ENCODE data around the gene NEK7.
"Not testable (repeated sequence)": the region's sequence is repeated elsewhere in the genome, so short reads cannot be mapped to it uniquely, and the experiment has no call there.

Gene NEK7

DNA sequence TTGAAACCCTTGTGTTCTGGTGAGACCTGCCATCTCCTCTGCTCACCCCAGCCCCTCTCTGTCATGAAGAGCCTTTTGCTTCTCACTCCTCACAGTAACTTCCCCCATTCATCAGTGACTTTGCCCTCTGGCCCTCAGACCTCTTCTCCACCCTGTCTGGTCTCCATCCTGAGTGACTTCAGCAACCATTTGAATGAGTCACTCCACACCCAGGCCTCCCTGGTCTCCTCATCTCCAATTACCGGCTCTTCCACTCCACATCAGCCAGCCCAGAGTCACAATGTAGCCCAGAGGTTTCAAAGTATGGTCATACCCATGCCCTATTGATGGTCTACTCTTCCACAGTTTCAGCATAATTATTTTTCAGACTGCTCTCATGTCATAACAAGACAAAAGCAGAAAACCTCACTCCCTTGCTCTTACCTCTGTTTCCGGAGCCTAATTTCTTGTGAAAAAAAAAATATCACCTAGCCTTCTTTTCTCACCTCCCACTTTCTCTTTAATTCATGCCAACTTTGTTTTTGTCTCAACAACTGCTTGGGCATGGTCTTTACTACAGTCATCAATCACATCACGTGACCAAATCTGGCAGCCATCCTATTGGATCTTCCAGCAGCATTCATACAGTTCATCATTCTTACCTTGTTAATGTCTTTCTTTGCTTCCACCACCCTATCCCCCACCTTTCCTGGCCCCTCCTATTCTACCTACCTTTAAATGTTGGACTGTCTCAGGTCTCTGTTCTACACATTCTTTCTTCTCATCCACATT is 35.6 kb upstream of the NEK7 start:
- no peaks in the 10 kb centered on the region for H3K4me1 ChIP-seq (ENCODE audit: control insufficient read depth, insufficient read depth, low read length, poor library complexity, severe bottlenecking)
- H3K36me3 ChIP-seq (ENCODE audit: control insufficient read depth, insufficient read depth, low read length), result no peaks in the 10 kb centered on the region
- no peak overlapping the region for H3K27ac ChIP-seq (ENCODE audit: insufficient read depth, low read length, poor library complexity, severe bottlenecking)
- H3K27me3 ChIP-seq (replicated peaks; ENCODE audit: control insufficient read depth, insufficient read depth, low read length, poor library complexity, severe bottlenecking), result no peaks in the 10 kb centered on the region
- H3K9me3 ChIP-seq (ENCODE audit: control insufficient read depth, low read length), result no peaks in the 10 kb centered on the region
- no peak for DNase-seq
- no peak overlapping the region for H3K4me3 ChIP-seq (ENCODE audit: insufficient read depth, low read depth, low read length, poor library complexity, severe bottlenecking)

GRCh38 chr1:198122693-198123092 is 34.1 kb upstream of the NEK7 start:
- H3K4me1 ChIP-seq (ENCODE audit: control insufficient read depth, insufficient read depth, low read length, poor library complexity, severe bottlenecking), result no peaks in the 10 kb centered on the region
- no peak for DNase-seq
- H3K9me3 ChIP-seq (ENCODE audit: control insufficient read depth, low read length), result no peaks in the 10 kb centered on the region
- no peaks in the 10 kb centered on the region for H3K27me3 ChIP-seq (replicated peaks; ENCODE audit: control insufficient read depth, insufficient read depth, low read length, poor library complexity, severe bottlenecking)
- H3K4me3 ChIP-seq (ENCODE audit: insufficient read depth, low read depth, low read length, poor library complexity, severe bottlenecking), result no peak overlapping the region
- H3K36me3 ChIP-seq (ENCODE audit: control insufficient read depth, insufficient read depth, low read length), result no peaks in the 10 kb centered on the region
- H3K27ac ChIP-seq (ENCODE audit: insufficient read depth, low read length, poor library complexity, severe bottlenecking), result no peak overlapping the region

DNA sequence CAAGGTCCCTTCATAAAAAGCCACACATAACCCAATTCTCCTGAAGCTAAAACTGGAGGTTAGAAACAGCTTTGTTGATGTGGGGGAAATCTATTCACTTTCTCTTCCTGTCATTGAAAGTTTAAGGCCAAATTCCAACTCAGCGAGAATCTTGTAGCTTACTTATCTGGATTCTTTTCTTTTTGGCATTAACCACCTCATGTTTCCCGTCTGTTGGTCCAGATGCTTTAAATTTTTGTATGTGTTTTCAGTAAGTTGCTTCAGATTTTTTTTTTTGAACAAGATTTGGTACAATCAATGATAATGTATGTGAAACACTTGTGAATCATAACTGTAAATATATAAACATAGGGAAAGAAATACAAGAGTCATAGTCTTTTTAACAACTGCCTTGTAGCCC is 33.7 kb upstream of the NEK7 start:
- no peaks in the 10 kb centered on the region for H3K4me1 ChIP-seq (ENCODE audit: control insufficient read depth, insufficient read depth, low read length, poor library complexity, severe bottlenecking)
- DNase-seq, result no peak
- no peaks in the 10 kb centered on the region for H3K27me3 ChIP-seq (replicated peaks; ENCODE audit: control insufficient read depth, insufficient read depth, low read length, poor library complexity, severe bottlenecking)
- H3K27ac ChIP-seq (ENCODE audit: insufficient read depth, low read length, poor library complexity, severe bottlenecking), result no peak overlapping the region
- H3K36me3 ChIP-seq (ENCODE audit: control insufficient read depth, insufficient read depth, low read length), result no peaks in the 10 kb centered on the region
- H3K4me3 ChIP-seq (ENCODE audit: insufficient read depth, low read depth, low read length, poor library complexity, severe bottlenecking), result no peak overlapping the region
- no peaks in the 10 kb centered on the region for H3K9me3 ChIP-seq (ENCODE audit: control insufficient read depth, low read length)

GRCh38 chr1:198124673-198125072 is 32.1 kb upstream of the NEK7 start:
- no peaks in the 10 kb centered on the region for H3K27me3 ChIP-seq (replicated peaks; ENCODE audit: control insufficient read depth, insufficient read depth, low read length, poor library complexity, severe bottlenecking)
- H3K4me1 ChIP-seq (ENCODE audit: control insufficient read depth, insufficient read depth, low read length, poor library complexity, severe bottlenecking), result no peaks in the 10 kb centered on the region
- H3K4me3 ChIP-seq (ENCODE audit: insufficient read depth, low read depth, low read length, poor library complexity, severe bottlenecking), result no peak overlapping the region
- no peak for DNase-seq
- H3K36me3 ChIP-seq (ENCODE audit: control insufficient read depth, insufficient read depth, low read length), result no peaks in the 10 kb centered on the region
- H3K27ac ChIP-seq (ENCODE audit: insufficient read depth, low read length, poor library complexity, severe bottlenecking), result no peak overlapping the region
- H3K9me3 ChIP-seq (ENCODE audit: control insufficient read depth, low read length), result no peaks in the 10 kb centered on the region

DNA sequence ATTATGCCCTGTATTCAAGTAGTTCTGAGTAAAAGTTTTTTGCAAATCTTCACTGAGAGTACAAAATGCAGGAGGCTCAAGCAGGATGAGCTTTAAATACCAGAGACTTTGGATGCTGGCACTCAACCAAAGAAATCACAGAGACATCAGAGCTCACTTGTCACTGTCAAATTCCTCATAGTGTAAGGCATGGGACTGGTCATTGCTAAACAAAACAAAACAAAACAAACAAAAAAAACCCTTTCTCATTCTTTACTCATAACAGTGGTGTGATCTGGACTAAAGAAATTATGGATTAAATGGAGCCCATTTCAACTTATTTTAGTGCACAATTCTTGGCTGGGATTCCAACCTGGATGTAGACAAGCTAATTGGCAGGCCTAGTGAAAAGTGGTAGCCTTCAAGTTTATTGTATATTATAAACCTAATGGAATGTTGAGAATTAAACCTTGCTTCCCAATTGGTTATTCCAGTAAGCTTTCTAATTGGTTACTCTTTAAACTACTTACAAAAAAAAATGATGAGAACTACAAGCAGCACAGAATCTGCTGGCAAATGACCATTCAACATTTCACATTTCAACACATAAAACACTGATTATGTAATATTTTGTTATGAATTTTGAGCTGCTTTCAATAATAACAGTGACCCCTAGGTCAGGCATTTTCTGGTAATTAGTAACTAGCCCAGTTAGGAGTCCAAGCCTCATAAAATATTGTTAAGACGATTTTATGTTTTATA is 30.6 kb upstream of the NEK7 start:
- H3K4me1 ChIP-seq (ENCODE audit: control insufficient read depth, insufficient read depth, low read length, poor library complexity, severe bottlenecking), result no peaks in the 10 kb centered on the region
- no peaks in the 10 kb centered on the region for H3K27me3 ChIP-seq (replicated peaks; ENCODE audit: control insufficient read depth, insufficient read depth, low read length, poor library complexity, severe bottlenecking)
- H3K27ac ChIP-seq (ENCODE audit: insufficient read depth, low read length, poor library complexity, severe bottlenecking), result no peak overlapping the region
- H3K4me3 ChIP-seq (ENCODE audit: insufficient read depth, low read depth, low read length, poor library complexity, severe bottlenecking), result no peak overlapping the region
- H3K9me3 ChIP-seq (ENCODE audit: control insufficient read depth, low read length), result no peaks in the 10 kb centered on the region
- DNase-seq, result no peak
- H3K36me3 ChIP-seq (ENCODE audit: control insufficient read depth, insufficient read depth, low read length), result no peaks in the 10 kb centered on the region

DNA sequence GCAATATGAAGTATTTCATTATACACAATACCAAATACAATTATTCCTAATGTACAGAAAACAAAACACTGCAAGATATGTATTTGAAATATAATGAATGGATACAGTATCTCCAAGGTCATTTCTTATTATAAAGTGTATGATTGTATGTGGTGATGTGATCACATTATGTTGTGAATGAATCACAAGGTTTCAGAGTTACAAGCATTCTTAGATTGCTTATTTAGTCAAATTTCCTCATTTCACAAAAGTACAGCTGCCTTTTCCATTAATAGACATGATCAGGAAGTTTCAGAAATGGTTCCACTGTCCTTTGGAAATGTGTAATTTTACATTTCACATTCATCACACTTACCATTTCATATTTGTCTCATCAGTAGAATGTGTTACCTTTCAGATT is 28.3 kb upstream of the NEK7 start:
- Histone ChIP-seq H3K4me1 (ENCODE audit: control insufficient read depth, insufficient read depth, low read length, poor library complexity, severe bottlenecking) (no peaks in the 10 kb centered on the region), H3K27me3 (replicated peaks; ENCODE audit: control insufficient read depth, insufficient read depth, low read length, poor library complexity, severe bottlenecking) (no peaks in the 10 kb centered on the region), H3K36me3 (ENCODE audit: control insufficient read depth, insufficient read depth, low read length) (no peaks in the 10 kb centered on the region), H3K27ac (ENCODE audit: insufficient read depth, low read length, poor library complexity, severe bottlenecking) (no peak overlapping the region), H3K9me3 (ENCODE audit: control insufficient read depth, low read length) (no peaks in the 10 kb centered on the region), H3K4me3 (ENCODE audit: insufficient read depth, low read depth, low read length, poor library complexity, severe bottlenecking) (no peak overlapping the region)
- DNase-seq, result no peak

GRCh38 chr1:198130053-198130452 is 26.7 kb upstream of the NEK7 start:
- DNase-seq; H3K9me3 ChIP-seq (ENCODE audit: control insufficient read depth, low read length); H3K27ac ChIP-seq (ENCODE audit: insufficient read depth, low read length, poor library complexity, severe bottlenecking); H3K36me3 ChIP-seq (ENCODE audit: control insufficient read depth, insufficient read depth, low read length); H3K4me1 ChIP-seq (ENCODE audit: control insufficient read depth, insufficient read depth, low read length, poor library complexity, severe bottlenecking); H3K4me3 ChIP-seq (ENCODE audit: insufficient read depth, low read depth, low read length, poor library complexity, severe bottlenecking); H3K27me3 ChIP-seq (replicated peaks; ENCODE audit: control insufficient read depth, insufficient read depth, low read length, poor library complexity, severe bottlenecking): not testable (repeated sequence)

GRCh38 chr1:198132060-198132781 is 24.6 kb upstream of the NEK7 start:
- H3K9me3 ChIP-seq (ENCODE audit: control insufficient read depth, low read length), result no peaks in the 10 kb centered on the region
- no peak overlapping the region for H3K27ac ChIP-seq (ENCODE audit: insufficient read depth, low read length, poor library complexity, severe bottlenecking)
- H3K4me3 ChIP-seq (ENCODE audit: insufficient read depth, low read depth, low read length, poor library complexity, severe bottlenecking), result no peak overlapping the region
- no peaks in the 10 kb centered on the region for H3K27me3 ChIP-seq (replicated peaks; ENCODE audit: control insufficient read depth, insufficient read depth, low read length, poor library complexity, severe bottlenecking)
- DNase-seq, result no peak
- no peaks in the 10 kb centered on the region for H3K36me3 ChIP-seq (ENCODE audit: control insufficient read depth, insufficient read depth, low read length)
- no peaks in the 10 kb centered on the region for H3K4me1 ChIP-seq (ENCODE audit: control insufficient read depth, insufficient read depth, low read length, poor library complexity, severe bottlenecking)

GRCh38 chr1:198134252-198134651 is 22.5 kb upstream of the NEK7 start:
- no peak for DNase-seq
- Histone ChIP-seq H3K36me3 (ENCODE audit: control insufficient read depth, insufficient read depth, low read length) (no peaks in the 10 kb centered on the region), H3K27ac (ENCODE audit: insufficient read depth, low read length, poor library complexity, severe bottlenecking) (no peak overlapping the region), H3K4me1 (ENCODE audit: control insufficient read depth, insufficient read depth, low read length, poor library complexity, severe bottlenecking) (no peaks in the 10 kb centered on the region), H3K27me3 (replicated peaks; ENCODE audit: control insufficient read depth, insufficient read depth, low read length, poor library complexity, severe bottlenecking) (no peaks in the 10 kb centered on the region), H3K9me3 (ENCODE audit: control insufficient read depth, low read length) (no peaks in the 10 kb centered on the region), H3K4me3 (ENCODE audit: insufficient read depth, low read depth, low read length, poor library complexity, severe bottlenecking) (no peak overlapping the region)

DNA sequence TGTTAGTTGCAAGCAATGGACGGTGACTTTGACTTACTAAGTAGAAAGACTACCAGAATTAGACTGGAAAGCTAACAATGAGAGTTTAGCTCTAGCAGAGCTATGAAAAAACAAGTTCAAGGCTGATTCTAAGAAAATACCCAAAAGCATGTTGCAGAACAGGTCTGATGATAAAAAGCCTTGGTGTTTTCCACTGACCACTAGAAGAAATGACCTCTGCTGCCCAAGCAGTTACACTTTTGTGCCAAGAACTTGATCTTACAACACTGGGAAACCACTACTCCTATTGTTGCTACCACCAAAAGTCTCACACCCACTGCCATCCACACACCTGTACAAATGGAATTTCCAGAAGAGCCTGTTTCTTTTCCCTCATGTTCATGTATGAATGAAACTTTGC is 21.4 kb upstream of the NEK7 start:
- Histone ChIP-seq H3K27ac (ENCODE audit: insufficient read depth, low read length, poor library complexity, severe bottlenecking) (no peak overlapping the region), H3K36me3 (ENCODE audit: control insufficient read depth, insufficient read depth, low read length) (no peaks in the 10 kb centered on the region), H3K4me1 (ENCODE audit: control insufficient read depth, insufficient read depth, low read length, poor library complexity, severe bottlenecking) (no peaks in the 10 kb centered on the region), H3K27me3 (replicated peaks; ENCODE audit: control insufficient read depth, insufficient read depth, low read length, poor library complexity, severe bottlenecking) (no peaks in the 10 kb centered on the region), H3K4me3 (ENCODE audit: insufficient read depth, low read depth, low read length, poor library complexity, severe bottlenecking) (no peak overlapping the region), H3K9me3 (ENCODE audit: control insufficient read depth, low read length) (no peaks in the 10 kb centered on the region)
- DNase-seq, result no peak

Data from effector memory CD4-positive, alpha-beta T cell (primary cell).